ENCODE results near the gene SHROOM2.

SHROOM2 gene

DNA sequence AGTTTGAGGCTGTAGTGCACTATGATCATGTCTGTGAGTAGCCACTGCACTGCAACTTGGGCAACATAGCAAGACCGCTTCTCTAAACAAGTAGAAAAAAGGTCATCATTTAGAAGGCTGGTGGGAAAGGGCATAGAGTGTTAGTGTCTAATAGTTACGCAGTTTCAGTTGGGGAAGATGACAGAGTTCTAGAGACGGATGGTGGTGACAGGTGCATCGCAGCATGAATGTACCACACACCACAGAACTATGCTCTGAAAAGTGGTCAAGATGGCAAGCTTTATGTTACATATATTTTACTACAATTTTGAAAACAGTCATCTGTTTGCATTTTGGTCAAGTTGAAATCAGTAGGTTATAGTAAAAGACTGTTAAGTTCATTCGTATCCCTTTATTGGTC, 157.2 kb downstream of the SHROOM2 start:
- H3K4me1 ChIP-seq (ENCODE audit: control insufficient read depth, insufficient read depth, low read length) = no peaks in the 10 kb centered on the region
- TF ChIP-seq ZNF416 (tag by site-specific recombination; IDR thresholded peaks at IDR 0.05) (no peak), ZBTB8A (tag by site-specific recombination; IDR thresholded peaks at IDR 0.05) (no peak)
- peaks cover 0 to 59% of the 10 kb centered on the region in 2 experiments; a peak in 1 of 3 replicates for H3K36me3 ChIP-seq (ENCODE audit: control insufficient read depth in 2 of 2, insufficient read depth in 1 of 2, low read length in 2 of 2)
- no peak overlapping the region for H3K27ac ChIP-seq (ENCODE audit: extremely low read depth, low read depth, low read length)
- CTCF ChIA-PET = no interaction called here
- POLR2A ChIA-PET = no interaction called here
- H3K9me3 ChIP-seq (ENCODE audit: control insufficient read depth, insufficient read depth, low read depth, low read length) = no peaks in the 10 kb centered on the region
- no peak overlapping the region for H3K4me3 ChIP-seq (ENCODE audit: low read depth, low read length)

GRCh38 chrX:9947131-9947794, 161.0 kb downstream of the SHROOM2 start:
- peaks cover 0 to 36% of the 10 kb centered on the region in 2 experiments; a peak in 1 of 3 replicates for H3K36me3 ChIP-seq (ENCODE audit: control insufficient read depth in 2 of 2, insufficient read depth in 1 of 2, low read length in 2 of 2)
- TF ChIP-seq ZNF292 (tag by site-specific recombination; IDR thresholded peaks at IDR 0.05; ENCODE audit: borderline replicate concordance, low read depth) = no peak
- no peak for TF ChIP-seq ZNF677 (tag by site-specific recombination; IDR thresholded peaks at IDR 0.05)
- TF ChIP-seq, protein P1, sequence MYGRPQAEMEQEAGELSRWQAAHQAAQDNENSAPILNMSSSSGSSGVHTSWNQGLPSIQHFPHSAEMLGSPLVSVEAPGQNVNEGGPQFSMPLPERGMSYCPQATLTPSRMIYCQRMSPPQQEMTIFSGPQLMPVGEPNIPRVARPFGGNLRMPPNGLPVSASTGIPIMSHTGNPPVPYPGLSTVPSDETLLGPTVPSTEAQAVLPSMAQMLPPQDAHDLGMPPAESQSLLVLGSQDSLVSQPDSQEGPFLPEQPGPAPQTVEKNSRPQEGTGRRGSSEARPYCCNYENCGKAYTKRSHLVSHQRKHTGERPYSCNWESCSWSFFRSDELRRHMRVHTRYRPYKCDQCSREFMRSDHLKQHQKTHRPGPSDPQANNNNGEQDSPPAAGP (tag by site-specific recombination; IDR thresholded peaks at IDR 0.05) = no peak
- no peak for TF ChIP-seq KLF7 (tag by site-specific recombination; IDR thresholded peaks at IDR 0.05; ENCODE audit: borderline replicate concordance)
- no peak for TF ChIP-seq ZNF341 (tag by site-specific recombination; IDR thresholded peaks at IDR 0.05; ENCODE audit: low read depth)
- no peak for TF ChIP-seq ZNF202 (tag by site-specific recombination; IDR thresholded peaks at IDR 0.05; ENCODE audit: borderline replicate concordance)
- no peak for TF ChIP-seq ZNF26 (tag by site-specific recombination; IDR thresholded peaks at IDR 0.05)
- no peak for TF ChIP-seq ZNF521 (tag by site-specific recombination; IDR thresholded peaks at IDR 0.05)
- no peak overlapping the region for H3K4me3 ChIP-seq (ENCODE audit: low read depth, low read length)
- H3K27ac ChIP-seq (ENCODE audit: extremely low read depth, low read depth, low read length) = no peak overlapping the region
- no peaks in the 10 kb centered on the region for H3K9me3 ChIP-seq (ENCODE audit: control insufficient read depth, insufficient read depth, low read depth, low read length)
- POLR2A ChIA-PET = interaction anchor here (0.6 kb wide), 1 partner anchor 946 kb away, joined by 3 read pairs; no protein-coding TSS in a partner anchor
- no peaks in the 10 kb centered on the region for H3K4me1 ChIP-seq (ENCODE audit: control insufficient read depth, insufficient read depth, low read length)
- CTCF ChIA-PET = no interaction called here

DNA sequence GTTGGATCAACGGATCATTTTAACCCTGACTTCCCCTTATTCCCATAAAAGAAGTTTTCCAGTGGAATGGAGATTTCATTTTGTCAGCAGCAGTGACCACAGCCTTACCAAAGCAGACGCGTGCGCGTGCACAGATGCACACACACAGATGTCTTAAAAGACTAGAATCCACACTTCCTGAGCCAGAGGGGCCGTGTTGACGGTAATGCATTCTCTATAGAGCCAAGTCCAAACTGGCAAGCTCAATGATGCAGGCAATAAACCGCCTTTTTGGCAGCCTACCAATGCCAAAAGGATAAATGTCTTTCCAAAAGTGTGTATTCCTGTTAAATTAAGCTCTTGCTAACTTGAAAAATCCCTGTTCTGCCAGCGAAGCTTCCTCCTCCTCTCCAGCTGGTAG, 162.2 kb downstream of the SHROOM2 start:
- Histone ChIP-seq H3K4me3 (ENCODE audit: low read depth, low read length) (no peak overlapping the region), H3K4me1 (ENCODE audit: control insufficient read depth, insufficient read depth, low read length) (no peaks in the 10 kb centered on the region), H3K36me3 (ENCODE audit: control insufficient read depth in 2 of 2, insufficient read depth in 1 of 2, low read length in 2 of 2) (peaks cover 0 to 33% of the 10 kb centered on the region in 2 experiments; a peak in 1 of 3 replicates), H3K27ac (ENCODE audit: extremely low read depth, low read depth, low read length) (no peak overlapping the region), H3K9me3 (ENCODE audit: control insufficient read depth, insufficient read depth, low read depth, low read length) (no peaks in the 10 kb centered on the region)
- TF ChIP-seq, protein P2, sequence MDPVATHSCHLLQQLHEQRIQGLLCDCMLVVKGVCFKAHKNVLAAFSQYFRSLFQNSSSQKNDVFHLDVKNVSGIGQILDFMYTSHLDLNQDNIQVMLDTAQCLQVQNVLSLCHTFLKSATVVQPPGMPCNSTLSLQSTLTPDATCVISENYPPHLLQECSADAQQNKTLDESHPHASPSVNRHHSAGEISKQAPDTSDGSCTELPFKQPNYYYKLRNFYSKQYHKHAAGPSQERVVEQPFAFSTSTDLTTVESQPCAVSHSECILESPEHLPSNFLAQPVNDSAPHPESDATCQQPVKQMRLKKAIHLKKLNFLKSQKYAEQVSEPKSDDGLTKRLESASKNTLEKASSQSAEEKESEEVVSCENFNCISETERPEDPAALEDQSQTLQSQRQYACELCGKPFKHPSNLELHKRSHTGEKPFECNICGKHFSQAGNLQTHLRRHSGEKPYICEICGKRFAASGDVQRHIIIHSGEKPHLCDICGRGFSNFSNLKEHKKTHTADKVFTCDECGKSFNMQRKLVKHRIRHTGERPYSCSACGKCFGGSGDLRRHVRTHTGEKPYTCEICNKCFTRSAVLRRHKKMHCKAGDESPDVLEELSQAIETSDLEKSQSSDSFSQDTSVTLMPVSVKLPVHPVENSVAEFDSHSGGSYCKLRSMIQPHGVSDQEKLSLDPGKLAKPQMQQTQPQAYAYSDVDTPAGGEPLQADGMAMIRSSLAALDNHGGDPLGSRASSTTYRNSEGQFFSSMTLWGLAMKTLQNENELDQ (tag by site-specific recombination; IDR thresholded peaks at IDR 0.05; ENCODE audit: low read depth) = no peak
- TF ChIP-seq ZNF211 (tag by site-specific recombination; IDR thresholded peaks at IDR 0.05; ENCODE audit: low read depth) (no peak), BCL11B (tag by site-specific recombination; IDR thresholded peaks at IDR 0.05; ENCODE audit: low read depth) (no peak), HOXC10 (CRISPR knock-in tag; IDR thresholded peaks at IDR 0.05) (no peak), SP3 (tag by site-specific recombination; IDR thresholded peaks at IDR 0.05) (no peak)
- TF ChIP-seq, protein P3, sequence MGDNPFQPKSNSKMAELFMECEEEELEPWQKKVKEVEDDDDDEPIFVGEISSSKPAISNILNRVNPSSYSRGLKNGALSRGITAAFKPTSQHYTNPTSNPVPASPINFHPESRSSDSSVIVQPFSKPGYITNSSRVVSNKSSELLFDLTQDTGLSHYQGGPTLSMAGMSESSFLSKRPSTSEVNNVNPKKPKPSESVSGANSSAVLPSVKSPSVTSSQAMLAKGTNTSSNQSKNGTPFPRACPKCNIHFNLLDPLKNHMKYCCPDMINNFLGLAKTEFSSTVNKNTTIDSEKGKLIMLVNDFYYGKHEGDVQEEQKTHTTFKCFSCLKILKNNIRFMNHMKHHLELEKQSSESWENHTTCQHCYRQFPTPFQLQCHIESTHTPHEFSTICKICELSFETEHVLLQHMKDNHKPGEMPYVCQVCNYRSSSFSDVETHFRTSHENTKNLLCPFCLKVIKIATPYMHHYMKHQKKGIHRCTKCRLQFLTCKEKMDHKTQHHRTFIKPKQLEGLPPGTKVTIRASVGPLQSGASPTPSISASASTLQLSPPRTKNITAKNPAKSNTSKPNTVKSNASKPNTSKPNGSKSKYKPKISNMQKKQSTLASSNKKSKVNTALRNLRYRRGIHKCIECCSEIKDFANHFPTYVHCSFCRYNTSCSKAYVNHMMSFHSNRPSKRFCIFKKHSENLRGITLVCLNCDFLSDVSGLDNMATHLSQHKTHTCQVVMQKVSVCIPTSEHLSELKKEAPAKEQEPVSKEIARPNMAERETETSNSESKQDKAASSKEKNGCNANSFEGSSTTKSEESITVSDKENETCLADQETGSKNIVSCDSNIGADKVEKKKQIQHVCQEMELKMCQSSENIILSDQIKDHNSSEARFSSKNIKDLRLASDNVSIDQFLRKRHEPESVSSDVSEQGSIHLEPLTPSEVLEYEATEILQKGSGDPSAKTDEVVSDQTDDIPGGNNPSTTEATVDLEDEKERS (tag by site-specific recombination; IDR thresholded peaks at IDR 0.05) = no peak
- ChIA-PET POLR2A (no interaction called here), CTCF (no interaction called here)

Data from HEK293 (cell line).